B cell (primary cell): Measurements from ENCODE around the gene TET1.

Source experiments
- CTCF ChIP-seq: fragments of 200-600 bp; IDR thresholded peaks from one replicate; pipeline ENCODE4 v1.8.0; 2022; ENCODE audit warnings: antibody characterized with exemption, mild to moderate bottlenecking
- EZH2 ChIP-seq: IDR thresholded peaks from 2 replicates; pipeline ENCODE4 v1.6.1; 2012; ENCODE audit warnings: borderline replicate concordance, low read depth, mild to moderate bottlenecking, moderate library complexity, low read length; ENCODE audit not compliant: insufficient read depth, poor library complexity, severe bottlenecking

GRCh38 chr10:68602434-68602833 lies 42.3 kb downstream of the TET1 start:
- TF ChIP-seq CTCF (no peak), EZH2 (no peak)
